Activated CD4-positive, CD25-positive, alpha-beta regulatory T cell treated with anti-CD3 and anti-CD28 coated beads, Interleukin-2, amount 50 U/mL, for 72 hours (primary cell): ENCODE data around the gene AKT1S1.
"Not testable (repeated sequence)": the region's sequence is repeated elsewhere in the genome, so short reads cannot be mapped to it uniquely, and the experiment has no call there.

Source experiments
- DNase-seq: peaks from one replicate; pipeline ENCODE4 v3.0.0; 2021

AKT1S1 gene

DNA sequence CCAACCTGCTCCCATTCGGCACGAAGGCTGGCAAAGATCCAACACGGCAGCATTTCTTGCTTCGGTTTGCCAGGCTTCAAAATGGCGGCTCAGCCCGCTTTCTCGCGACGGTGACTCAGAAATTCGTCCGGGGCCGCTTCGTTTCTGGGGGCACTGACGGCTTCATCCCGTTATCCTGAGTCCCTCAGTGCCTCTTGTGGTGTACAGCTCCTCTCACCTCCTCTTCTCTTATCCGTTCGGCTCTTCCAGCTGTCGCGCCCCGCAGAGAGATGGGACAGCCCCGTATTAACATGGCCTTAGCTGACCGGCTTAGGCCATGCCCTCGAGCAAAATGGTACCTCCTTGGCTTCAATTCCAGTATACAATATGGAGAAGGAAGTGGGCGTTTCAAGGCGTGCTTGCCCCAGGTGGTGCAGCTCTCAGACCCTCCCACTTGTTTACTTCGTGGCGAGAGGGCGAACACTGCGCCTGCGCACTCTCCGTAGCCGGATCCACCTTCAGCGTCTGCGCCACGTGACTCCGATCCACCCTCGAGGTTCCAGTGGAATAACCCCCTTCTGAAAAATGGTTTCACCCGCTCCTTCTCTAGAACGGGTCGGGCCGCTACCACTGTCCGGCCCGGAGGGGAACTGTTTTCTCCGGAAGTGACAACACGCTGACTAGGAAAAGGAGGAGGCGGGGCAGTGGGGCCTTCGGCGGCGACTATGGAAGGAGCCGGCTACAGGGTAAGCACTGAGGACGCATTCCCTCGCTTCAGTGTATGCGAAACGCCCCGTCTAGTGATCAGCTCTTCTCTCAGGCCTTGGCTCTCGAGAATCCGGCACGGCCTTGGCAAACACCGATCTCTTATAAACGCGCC is at the start of gene AKT1S1, which contains the start of gene TBC1D17:
AKT1S1 (minus strand) TSS at position 336 of the 859 bp plus-strand sequence. CDS start 4,060 bp downstream, outside the sequence.
TBC1D17 (plus strand) TSS at position 683 of the 859 bp plus-strand sequence; CDS start at position 705, 22 bp downstream.
- DNase-seq = peak; percentile 94

DNA sequence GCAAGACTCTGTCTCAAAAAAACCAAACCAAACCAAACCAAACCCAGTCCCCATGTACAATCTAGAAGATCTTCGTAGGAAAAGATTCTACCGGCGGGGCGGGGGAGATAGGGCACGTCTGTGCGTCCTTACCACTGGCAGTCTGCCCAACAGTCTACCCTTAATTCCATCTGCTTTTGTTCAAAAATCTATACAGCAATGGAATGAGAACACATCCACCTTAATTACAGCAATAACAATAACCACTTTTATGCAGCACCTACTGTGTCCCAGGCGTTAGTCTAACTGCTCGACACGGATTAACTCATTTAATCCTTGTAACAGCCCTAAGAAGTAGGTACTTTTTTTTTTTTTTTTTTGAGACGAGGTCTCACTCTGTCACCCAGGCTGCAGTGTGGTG is 49.4 kb upstream of the AKT1S1 start:
- no peak for DNase-seq

DNA sequence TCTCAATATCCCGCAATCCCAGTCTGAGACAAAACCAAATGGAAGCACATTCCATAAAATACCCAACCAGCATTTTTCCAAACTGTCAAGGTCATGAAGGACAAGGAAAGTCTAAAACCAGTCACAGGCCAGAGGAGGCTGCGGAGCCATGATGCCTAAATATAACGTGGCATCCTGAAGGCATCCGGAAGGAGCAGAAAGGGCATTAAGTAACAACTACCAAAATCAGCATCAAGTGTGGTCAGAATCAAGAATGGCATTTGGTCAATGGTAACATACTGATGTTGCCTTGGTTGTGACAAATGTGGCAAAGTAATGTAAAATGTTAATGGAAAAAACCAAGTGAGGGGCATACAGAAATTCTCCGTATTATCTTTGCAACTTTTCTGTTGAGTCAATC is 48.3 kb upstream of the AKT1S1 start:
- DNase-seq = no peak

DNA sequence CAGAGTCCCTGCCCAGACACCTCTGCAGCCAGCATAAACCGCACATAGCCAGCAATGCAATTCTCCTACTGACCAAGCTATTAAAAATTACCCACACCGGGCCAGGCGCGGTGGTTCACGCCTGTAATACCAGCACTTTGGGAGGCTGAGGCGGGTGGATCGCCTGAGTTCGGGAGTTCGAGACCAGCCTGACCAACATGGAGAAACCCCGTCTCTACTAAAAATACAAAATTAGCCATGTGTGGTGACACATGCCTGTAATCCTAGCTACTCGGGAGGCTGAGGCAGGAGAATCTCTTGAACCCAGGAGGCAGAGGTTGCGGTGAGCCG is 47.7 kb upstream of the AKT1S1 start:
- DNase-seq = not testable (repeated sequence)

DNA sequence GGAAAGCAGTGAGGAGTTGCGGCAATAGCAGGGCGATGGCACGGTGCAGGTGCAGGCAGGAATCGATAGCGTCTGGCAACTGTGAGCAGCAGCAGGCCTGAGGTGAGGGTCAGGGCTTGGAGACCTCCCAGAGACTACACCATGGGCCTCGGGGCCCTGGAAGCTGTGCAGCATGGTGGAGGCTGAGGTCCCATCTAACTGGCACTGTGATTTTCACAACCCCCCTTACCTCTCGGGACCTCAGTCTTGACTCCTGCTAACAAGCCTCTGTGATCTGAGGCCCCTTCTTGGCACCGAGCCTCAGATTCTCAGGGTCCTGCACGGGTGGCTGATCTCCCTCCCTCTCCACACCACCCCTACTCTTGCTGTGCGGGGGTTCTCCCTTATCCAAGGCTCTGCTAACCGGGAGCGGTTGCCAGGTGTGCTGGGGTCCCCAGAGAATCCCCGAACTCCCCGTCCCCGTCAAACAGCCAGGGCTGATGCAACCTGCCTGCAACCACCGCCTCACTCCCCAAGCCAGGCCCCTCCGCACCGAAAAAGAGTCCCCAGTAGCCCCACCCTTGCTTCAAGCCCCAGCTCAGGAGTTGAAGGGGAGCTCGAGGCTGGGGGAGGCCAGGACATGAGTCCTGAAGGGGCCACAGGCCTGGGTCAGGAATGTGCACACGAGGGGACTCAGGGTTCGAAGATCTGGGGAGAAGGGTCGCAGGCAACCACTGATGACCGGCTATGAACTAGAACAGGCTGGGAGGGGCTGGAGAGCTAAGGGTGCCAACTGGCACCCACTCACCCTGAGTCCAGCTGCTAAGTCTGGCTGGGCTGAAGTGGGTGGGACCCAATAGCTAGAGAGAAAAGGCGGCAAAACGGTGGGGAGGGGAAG is 47.1 kb upstream of the AKT1S1 start:
- no peak for DNase-seq

DNA sequence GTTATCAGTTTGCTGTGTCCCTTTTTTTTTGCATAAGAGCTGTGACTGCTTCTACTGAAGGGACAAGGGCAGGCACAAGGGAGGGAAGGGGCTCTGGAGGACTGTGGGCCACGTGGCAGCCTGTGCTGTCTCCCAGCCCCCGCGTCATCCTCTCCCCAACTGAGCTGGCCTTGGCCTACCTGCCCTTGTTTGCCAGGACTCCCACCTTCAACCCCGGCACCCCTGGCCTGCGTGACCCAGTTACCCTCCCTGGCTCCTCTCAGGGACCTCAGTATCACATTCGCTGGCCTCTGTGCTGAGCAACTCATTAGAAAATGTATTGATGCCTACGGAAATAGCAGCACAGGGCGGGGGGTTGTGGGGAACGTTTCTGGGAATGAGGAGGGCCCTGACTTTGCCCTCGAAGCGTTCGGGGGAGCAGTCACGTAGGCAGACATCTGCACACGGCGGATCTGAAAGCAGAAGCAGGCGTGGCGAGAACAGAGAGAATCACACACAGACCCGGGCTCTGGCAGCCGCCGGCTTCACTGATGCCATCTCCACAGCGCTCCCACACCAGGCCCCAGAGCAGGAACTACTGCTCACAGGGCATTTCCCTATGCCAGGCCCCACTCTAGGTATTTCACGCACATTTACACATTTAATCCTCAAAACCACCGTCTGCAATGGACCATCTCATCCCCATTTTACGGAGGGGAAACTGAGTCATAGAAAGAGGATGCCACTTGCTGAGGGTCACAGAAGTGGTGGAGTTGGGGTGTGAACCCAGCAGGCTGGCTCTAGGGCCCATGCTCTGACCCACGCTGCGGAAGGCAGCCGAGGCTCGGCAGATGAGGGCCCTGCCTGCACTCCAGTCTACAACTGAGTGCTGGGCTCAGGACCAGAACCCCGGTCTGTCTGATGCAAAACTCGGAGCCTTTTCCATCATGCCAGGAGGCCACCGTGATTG is 46.2 kb upstream of the AKT1S1 start:
- DNase-seq = no peak

DNA sequence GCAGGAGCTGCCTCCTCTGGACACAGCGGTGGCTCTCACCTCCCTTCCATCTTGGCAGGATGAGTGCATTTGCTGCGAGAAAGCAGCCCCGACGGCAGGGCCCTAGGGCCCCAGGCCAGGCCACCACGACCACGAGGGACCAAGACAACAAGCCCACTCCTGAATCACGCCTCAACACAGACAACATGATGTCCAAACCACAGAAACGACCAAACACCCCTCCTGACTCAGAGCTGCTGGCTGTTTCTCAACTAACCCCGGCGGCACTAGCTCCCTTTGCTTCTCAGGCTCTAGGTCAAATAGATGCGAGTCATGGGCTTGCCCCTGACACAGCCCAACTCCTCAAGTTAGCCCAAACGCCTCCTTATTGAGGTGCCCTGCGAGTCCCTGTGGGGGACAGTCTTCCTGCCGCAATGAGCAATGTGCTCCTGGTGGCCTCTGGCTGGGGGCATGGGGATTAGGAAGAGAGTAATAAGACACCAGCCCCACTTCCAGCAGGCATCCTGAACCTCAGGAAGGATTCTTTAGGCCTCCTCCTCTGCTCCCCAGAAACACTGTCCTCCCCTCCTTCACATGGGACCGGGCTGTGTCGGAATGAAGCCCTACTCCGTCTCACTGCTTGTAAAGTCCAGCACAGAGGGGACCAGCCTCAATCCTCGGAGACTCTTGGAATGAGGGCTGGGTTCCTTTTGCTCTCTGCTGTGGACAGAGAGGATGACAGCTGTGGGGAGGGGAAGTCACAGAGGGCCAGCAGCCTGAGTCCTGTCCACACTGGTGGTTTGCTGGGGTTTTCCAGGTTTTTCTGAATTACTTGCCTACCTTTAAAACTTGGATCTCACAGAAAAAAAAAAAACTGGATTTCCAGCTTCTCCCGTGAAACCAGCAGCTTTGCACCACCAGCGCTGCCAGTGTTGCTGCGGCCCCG is 45.0 kb upstream of the AKT1S1 start:
- DNase-seq = no peak

DNA sequence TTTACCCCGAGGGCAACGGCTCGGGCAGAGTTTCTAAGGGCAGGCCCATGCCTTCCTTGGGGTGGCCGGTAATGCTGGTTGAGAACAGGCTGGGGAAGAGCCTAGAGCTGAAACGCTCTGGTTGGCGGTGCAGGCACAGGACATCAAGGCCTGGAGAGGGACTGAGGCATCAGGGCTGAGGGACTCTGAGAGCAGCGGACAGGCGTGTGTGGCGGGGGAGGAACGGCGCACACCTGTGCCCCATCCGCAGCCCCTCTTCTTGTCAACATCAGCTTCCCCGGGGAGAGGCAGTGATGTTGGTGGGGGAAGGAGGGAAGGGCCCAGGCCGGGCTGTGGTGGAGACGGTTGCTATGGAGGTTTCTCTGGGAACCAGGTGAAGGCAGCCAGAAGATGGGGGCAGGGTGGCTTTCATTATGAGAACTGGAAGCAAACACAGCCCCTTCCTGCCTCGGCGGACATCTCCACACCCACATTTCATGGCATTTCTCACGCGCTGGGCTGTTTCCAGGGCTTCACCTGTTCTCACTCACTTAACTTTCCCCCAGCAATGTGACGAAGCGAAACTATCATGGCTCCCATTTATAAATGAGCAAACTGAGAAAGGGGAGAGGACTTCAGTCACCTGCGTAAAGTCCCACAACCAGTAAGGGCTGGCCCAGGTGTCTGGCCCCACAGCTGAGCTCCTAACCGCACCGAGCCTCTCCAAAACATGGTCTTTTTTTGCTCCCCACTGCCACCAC is 43.6 kb upstream of the AKT1S1 start:
- no peak for DNase-seq

DNA sequence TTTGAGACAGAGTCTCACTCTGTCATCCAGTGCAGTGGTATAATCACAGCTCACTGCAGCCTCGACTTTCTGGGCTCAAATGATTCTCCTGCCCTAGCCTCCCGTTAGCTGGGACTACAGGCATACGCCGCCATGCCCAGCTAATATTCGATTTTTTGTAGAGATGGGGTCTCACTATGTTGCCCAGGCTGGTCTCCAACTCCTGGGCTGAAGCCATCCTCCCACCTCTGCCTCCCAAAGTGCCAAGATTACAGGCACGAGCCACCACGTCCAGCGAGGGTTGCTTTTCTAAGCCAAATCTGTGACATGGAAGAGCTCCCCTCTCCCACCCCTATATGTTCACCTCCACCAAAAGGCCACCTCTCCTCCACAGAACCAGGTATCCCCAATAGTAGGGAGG is 40.9 kb upstream of the AKT1S1 start:
- no peak for DNase-seq

DNA sequence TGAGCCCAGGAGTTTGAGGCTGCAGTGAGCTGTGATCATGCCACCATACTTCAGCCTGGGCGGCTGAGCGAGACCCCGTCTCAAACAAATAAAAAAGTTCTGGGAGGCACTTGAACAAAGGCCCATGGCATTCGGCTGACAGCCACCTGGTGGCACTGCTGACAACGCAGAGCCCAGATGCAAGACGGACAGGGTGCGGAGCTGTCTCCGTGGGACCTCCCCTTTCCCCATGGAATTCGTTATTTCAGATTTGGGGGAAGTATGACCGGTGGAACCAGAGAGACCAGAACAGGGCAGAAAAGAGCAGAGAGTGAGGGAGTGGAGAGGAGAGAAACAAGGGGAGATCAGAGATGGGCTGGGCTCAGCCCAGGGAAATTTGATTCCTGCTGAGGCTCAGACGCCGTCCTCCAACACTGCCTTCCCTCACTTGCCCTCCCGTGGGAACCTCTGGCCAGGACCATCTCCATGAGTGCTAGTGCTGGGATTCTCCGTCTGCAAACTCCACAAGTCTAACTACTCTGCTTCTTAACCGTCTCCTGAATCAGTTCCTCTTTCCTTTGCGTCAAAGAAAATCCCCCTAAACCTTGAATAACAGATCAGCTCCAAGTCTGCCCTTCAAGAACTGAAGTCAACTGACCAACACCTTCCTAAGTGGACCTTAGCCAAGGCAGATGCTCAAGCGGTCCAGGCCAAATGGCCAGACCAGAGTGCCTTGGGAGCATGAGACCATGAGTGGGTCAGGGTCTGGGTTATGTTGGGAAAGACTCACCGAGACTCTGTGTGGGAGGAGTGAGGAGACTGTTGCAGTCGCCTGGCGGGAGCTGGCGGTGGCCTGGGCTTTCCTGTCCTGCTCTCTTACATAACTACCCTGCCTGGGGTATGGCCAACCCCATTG is 39.9 kb upstream of the AKT1S1 start:
- no peak for DNase-seq

DNA sequence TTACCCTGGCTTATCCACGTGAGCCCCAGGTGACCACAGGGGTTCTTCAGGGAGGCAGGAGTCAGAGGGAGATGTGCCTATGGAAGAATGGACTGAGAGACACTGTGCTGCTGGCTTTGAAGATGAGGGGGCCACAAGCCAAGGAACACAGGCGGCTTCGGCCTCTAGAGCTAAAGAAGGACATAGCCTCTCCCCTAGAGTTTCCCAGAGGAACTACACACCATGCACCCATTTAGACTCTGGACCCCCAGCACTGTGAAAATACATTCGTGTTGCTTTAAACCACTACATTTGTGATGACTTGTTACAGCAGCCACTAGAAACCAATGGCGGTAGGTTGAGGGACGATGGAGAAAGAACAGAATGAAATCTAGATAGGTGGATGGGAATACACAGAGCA is 38.1 kb upstream of the AKT1S1 start:
- DNase-seq = no peak

DNA sequence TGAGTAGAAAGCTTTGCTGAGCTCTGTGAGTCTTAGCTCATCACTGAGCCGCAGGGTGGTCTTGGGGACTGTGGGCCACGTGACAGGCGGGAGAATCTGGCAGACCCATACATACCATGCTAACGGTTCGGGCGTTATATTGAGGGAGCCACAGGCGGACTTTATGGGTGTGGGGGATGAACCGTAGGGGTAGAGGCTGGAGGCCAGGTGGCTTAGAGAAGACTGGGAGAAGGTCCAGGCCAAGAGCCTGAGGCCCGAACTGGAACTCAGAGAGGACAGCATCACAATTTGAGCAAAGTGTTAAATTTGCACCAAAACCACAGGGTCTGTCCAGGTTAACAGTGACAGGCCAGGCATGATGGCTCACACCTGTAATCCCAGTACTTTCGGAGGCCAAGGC is 36.6 kb upstream of the AKT1S1 start:
- no peak for DNase-seq

DNA sequence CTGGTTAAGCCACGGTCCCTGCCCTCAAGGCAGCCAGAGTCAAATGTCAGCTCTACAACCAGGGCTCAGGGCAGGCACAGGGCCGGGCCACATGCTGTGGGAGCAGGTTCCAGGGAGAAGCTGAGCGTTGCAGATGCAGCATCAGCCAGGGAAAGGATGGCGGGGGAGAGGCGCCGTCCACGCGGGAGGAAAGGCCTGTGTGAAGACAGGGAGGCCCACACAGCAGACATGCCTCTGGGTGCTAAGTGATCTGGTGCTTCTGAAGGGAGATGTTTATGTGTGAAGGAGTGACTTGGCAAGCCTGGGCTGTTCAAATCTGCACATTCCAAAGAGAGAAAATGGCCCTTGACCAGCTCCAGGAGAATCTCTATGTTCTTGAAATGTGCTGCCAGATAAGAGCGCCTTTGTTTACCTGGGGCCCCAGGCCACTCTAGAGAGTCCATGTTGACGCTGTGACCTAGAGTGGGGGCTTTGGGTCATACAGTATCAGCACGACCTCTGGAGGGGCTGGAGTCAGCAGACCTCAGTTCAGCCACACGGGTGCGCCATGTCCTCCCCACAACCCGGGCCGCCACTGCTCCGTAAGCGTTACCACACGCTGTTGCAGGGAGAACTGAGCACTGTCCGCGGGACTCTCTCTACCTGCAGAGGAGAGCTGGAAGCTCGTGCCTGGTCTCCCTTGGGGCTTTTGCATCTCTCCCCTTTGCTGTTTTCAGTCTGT is 36.0 kb upstream of the AKT1S1 start:
- DNase-seq = no peak

DNA sequence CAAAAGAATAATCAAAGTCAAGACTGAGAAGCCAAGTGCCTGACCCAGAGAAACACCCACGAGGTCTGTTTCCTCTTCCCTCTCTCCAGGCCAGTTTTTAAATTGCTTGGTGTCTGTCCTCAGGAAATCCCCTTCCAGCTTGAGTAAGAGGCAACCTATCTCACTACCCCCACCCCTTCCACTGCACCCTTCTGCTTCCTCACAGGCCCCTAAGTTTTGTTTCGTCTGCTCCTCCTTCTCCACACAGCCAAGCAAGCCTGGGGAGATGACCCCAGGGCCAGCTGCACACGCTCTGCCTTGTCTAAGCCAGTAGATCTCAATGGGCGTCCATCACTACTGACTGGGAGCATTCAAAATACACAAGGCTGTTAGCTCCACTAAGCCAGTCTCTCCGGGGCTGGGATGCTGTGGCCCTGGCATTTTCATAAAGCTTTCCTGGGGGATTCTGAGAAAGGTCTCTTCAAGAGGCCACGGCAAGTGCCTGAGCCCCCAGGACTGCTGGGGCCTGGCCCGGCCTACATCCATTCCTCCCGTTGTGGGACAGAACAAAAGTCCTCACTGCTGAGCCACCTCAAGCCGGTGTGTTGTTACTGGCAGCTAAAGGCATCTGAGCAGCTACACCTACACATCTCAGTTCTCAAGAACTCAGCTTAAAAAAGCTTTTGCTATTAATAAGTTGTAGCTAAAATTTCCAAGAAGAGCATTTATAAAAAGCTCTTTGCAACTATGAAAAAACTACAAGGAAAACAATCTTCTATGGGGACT is 34.4 kb upstream of the AKT1S1 start:
- no peak for DNase-seq

DNA sequence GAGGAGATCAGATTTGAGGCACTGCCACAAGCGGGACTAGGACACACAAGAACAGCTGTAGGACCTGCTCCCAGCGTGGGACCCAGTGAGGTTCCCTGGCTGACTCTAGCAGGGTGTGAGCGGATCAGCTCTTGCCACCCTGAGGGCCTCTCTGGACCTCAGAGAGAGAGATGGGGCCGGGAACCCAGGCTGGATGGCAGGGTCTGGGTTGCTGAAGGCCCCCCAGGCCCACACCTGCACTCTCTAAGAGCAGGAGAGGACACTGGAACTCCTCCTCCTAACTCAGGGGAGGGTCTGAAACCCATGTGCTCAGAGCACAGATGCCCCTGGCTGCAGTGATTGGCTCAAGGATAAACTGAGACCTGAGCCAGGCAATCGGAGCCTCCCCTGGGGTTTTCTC is 33.0 kb upstream of the AKT1S1 start:
- DNase-seq = no peak

DNA sequence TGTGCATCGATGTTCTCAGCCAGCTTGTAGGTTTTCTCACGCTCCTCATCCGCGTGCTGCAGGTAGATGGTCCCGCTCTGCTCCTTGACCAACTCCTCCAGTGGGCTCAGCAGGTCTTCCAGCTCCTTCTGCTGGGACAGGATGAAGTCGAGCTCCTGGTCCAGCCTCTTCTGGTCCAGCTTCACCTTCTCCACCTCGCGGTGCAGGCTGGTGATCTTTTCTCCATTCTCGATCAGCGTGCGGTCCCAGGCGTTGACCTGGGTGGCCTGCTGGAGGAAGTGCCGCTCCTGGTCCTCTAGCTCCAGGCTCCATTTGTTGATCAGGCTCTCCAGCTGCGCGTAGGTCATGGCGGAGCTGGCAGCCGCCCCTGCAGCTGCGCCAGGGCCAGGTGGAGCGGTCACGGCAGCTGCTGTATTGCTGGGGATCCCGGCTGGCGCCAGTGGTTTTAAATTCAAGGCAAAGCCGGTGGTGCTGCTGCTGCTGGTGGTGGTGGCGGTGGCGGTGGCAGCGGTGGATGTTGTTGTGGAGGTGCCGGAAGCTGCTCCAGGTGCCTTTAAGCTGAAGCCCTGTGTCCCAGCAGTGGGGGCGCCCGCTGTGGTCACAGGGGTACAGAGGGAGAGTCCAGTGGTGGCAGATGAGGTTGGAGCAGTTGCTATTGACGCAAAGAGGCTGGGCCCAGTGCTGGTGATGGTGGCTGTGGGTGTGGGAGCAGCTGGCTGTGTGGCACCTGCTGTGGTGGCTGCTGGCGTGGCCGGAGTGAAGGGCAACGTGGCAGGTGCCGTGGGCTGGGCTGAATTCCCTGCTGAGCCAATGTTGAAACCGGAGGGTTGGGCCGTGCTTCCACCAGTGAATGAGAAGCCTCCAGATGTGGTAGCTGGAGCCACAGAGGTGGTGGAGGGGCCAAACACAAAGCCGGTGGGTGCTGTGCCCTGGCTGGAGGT is 31.6 kb upstream of the AKT1S1 start:
- DNase-seq = no peak
